ENCODE results near the gene ERVMER34-1.
A peak's percentile ranks its signal among the peaks of the same experiment; 100 is the strongest.

The ERVMER34-1 gene

DNA sequence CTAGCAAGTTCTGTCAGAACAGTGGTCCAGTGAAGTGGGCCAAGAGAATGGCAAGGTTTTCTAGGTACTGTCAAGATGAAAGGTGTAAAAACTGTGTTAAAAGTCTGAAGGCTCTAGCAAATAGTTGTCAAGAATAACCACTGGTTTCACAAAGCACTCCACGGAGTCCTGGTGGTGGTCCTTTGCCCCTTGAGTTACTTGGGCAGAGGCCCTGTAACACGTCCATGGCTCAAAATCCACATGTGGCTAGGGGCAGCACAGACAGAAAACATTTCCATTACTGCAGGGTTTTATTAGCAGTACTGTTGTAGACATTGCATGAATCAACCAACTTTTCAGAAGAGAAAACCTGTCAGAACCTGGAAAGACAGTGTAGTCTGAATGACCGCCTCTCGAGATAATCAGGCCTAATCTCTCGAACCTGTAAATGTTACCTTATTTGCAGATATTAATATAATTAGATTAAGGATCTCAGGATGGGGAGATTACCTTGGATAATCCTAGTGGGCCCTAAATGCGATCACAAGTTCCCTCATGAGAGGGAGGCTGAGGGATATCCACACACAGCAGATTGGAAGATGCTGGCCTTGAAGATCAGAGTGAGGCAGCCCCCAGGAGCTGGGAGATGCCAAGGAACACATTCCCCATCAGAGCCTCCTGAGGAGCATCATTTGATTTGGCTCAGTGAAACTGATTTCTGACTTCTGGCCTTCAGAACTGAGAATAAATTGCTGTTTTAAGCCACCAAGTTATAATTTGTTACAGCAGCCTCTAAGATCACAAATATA is 34.7 kb downstream of the ERVMER34-1 start:
- DNase-seq: no peak

GRCh38 chr4:52715914-52716313 is 35.3 kb downstream of the ERVMER34-1 start:
- DNase-seq: no peak

- DNase-seq: no peak
Observed at GRCh38 chr4:52715255-52715897, 35.8 kb downstream of the ERVMER34-1 start.

DNA sequence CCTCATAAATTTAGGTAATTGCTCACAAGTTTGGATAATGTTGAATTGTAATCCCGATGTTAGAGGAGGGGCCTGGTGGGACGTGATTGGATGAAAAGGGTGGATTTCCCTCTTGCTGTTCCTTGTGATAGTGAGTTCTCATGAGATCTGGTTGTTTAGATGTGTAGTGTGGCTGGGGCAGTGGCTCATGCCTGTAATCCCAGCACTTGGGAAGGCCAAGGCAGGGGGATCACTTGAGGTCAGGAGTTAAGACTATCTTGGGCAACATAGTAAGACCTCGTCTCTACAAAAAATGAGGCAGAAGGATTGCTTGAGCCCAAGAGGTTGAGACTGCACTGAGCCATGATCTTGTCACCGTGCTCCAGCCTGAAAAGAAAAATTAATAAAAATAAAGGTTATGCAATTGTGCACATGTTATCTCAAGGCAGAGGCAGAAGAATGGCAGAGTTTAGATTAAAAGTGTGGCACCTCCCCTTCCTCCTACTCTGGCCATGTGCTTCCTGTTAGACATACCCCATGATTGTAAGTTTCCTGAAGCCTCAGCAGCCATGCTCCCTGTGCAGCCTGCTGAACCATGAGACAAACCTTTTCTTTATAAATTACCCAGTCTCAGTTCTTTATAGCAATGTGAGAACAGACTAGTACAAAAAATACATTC is 36.5 kb downstream of the ERVMER34-1 start:
- DNase-seq: no peak

- DNase-seq: no peak
Observed at GRCh38 chr4:52713456-52713937, 37.7 kb downstream of the ERVMER34-1 start.

DNA sequence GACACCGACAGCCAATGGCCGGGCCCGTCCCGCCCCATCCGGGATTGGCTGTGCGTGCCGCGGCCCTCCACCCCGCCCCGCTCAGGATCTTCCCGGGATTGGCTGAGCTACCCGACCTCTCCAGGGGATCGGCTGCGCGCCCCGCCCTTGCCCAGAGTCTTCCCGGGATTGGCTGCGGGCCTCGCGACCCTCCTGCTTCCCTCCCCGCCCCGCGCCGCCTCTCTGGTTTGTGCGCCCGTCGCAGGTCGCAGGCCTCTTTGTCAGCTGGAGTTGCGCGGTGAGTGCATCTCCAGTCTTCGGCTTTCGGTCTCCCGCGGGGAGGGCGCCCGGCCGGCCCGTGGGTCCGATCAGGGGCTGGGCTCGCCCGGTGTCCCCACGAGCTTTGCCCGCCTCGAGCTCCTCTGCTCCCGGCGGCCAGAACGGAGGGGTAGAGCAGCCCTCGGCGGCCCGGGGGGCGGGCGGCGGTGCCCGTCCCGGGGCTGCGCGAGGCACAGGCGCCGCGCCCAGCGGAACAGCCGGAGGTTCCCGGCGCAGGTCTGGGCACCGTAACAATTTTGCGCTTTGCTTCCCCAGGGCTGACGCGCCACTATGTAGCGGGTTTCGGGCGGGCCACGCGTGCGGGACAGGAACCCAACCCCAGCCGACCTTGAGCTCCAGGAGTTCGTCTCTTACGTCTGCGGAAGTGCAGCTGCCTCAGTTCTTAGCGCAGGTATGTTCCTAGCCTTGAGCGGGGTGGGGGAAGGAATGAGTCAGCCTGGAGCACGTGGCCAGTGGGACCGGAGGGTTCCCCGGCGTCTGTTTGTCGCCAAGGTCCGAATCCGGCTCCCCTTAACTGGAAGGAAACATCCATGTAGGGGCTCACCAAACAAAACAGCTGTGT is 38.7 kb downstream of the ERVMER34-1 start:
- DNase-seq: peak; percentile 92

GRCh38 chr4:52711834-52712250 is 39.4 kb downstream of the ERVMER34-1 start:
- DNase-seq: no peak

GRCh38 chr4:52711272-52711671 is 40.0 kb downstream of the ERVMER34-1 start:
- no peak for DNase-seq

- DNase-seq: no peak
Observed at GRCh38 chr4:52709155-52709554, 42.1 kb downstream of the ERVMER34-1 start.

GRCh38 chr4:52704661-52705060 is 46.6 kb downstream of the ERVMER34-1 start:
- DNase-seq: no peak

DNA sequence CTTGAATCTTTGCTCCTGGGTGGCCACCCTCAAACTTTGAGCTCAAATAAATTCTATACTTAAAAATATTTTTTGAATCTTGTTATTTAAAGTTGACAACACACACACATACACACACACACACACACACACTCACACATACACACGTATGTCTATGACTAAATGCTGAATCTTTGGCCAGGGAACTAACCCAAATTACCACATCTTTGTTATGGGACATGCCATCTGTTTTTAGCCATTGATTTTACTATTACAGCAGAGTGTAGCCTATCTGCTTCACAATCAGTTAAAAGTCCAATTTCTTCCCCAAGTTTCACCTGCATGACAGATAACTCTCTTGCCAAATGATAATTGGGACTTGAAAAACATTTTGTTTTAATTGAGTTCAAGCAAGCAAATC is 47.1 kb downstream of the ERVMER34-1 start:
- DNase-seq: no peak

GRCh38 chr4:52701207-52701606 is 50.0 kb downstream of the ERVMER34-1 start:
- no peak for DNase-seq

DNA sequence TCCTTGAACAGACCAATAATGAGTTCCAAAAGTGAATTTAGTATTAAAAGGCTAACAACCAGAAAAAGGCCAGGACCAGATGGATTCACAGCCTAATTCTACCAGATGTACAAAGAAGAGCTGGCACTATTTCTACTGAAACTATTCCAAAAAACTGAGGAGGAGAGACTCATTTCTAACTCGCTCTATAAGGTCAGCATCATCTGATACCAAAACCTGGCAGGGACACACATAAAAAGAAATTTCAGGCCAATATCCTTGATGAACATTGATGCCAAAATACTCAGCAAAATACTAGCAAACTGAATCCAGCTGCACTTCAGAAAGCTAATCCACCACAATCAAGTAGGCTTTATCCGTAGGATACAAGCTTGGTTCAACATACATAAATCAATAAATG is 56.3 kb downstream of the ERVMER34-1 start:
- DNase-seq: no peak

GRCh38 chr4:52693492-52693891 is 57.7 kb downstream of the ERVMER34-1 start:
- DNase-seq: no peak

Data from NCI-H1417 treated with DMSO at 0.1 percent for 48 hours (cell line).